BLaER1 (cell line): ENCODE results near the gene ACTL9.

Experiments
- H3K27ac ChIP-seq: shearing (Covaris generic); formaldehyde crosslinking; 2 replicates; pipeline ENCODE4 v1.8.1; 2022
- H3K27me3 ChIP-seq: shearing (Covaris generic); formaldehyde crosslinking; 2 replicates; pipeline ENCODE4 v1.8.1; 2022
- H3K36me3 ChIP-seq: shearing (Covaris generic); formaldehyde crosslinking; 2 replicates; pipeline ENCODE4 v1.8.1; 2022
- H3K4me1 ChIP-seq: shearing (Covaris generic); formaldehyde crosslinking; 2 replicates; pipeline ENCODE4 v1.8.1; 2022
- H3K4me2 ChIP-seq: shearing (Covaris generic); formaldehyde crosslinking; 2 replicates; pipeline ENCODE4 v1.8.1; 2022
- H3K4me3 ChIP-seq: shearing (Covaris generic); formaldehyde crosslinking; 2 replicates; pipeline ENCODE4 v1.8.1; 2022
- H3K9ac ChIP-seq: shearing (Covaris generic); formaldehyde crosslinking; 2 replicates; pipeline ENCODE4 v1.8.1; 2022
- H3K9me3 ChIP-seq: shearing (Covaris generic); formaldehyde crosslinking; 2 replicates; pipeline ENCODE4 v1.8.1; 2022
- H4K20me1 ChIP-seq: shearing (Covaris generic); formaldehyde crosslinking; 2 replicates; pipeline ENCODE4 v1.8.1; 2022
- Cebpa-rat ChIP-seq: shearing (Covaris generic); IDR thresholded peaks from 2 replicates; pipeline ENCODE4 v1.8.1; 2022

ACTL9 gene

DNA sequence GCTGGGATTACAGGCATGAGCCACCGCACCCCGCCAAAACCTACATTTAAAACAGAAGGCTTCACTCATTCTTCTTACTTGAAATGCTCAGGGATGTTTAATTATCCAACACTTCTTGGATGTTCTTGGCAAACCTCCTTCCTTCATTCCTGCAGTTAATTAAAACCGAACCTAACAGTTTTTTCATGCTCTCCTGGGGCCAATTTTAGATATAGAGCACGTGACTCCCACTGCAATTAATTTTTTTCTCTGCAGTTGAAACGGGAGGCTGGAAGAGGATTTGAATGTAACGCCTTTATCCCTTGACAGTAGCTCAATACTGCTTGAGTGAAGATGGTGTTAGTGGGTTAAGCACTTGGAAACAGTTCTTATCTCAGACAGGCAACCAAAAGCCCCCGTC is 4.6 kb upstream of the ACTL9 start:
- Histone ChIP-seq H3K27me3 (no peaks in the 10 kb centered on the region), H3K9me3 (no peaks in the 10 kb centered on the region)

DNA sequence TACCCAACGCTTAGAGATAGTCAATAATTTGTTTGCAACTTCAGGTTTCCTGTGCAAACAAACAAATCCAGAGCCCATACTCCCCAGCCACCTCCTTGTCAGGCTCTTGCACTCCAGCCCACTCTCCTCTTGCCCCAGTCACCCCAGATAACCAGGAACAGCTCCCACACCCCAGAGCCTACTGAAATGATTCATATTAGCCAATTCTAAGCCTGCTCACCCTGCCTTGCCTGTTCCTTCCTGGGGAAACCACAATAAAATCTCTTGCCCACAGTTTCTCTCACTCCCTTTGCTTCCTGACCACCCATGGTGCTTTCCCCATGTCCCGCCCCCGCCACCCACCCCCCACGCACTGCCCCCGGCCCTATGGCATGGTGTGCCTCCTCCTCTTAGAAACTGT is 3.8 kb upstream of the ACTL9 start:
- H3K4me1 ChIP-seq, result peaks cover 48% of the 10 kb centered on the region
- peak overlapping the region; percentile 33; the same call in 1 of the 2 replicates for H3K4me3 ChIP-seq
- TF ChIP-seq Cebpa-rat, result no peak
- no peaks in the 10 kb centered on the region for H3K9me3 ChIP-seq
- no peaks in the 10 kb centered on the region for H4K20me1 ChIP-seq
- H3K27me3 ChIP-seq, result no peaks in the 10 kb centered on the region
- H3K36me3 ChIP-seq, result no peaks in the 10 kb centered on the region
- peak overlapping the region; percentile 27; the same call in 1 of the 2 replicates for H3K27ac ChIP-seq
- H3K4me2 ChIP-seq, result peak overlapping the region; percentile 92
- peak overlapping the region; percentile 43; the same call in 1 of the 2 replicates for H3K9ac ChIP-seq

More for the DNA sequence above, 4.6 kb upstream of the ACTL9 start:
- TF ChIP-seq Cebpa-rat, result no peak
- H4K20me1 ChIP-seq, result no peaks in the 10 kb centered on the region
- H3K36me3 ChIP-seq, result no peaks in the 10 kb centered on the region
- H3K4me2 ChIP-seq, result peak overlapping the region; percentile 50
- no peak overlapping the region for H3K27ac ChIP-seq
- H3K9ac ChIP-seq, result no peak overlapping the region
- peaks cover 48% of the 10 kb centered on the region for H3K4me1 ChIP-seq
- no peak overlapping the region for H3K4me3 ChIP-seq

DNA sequence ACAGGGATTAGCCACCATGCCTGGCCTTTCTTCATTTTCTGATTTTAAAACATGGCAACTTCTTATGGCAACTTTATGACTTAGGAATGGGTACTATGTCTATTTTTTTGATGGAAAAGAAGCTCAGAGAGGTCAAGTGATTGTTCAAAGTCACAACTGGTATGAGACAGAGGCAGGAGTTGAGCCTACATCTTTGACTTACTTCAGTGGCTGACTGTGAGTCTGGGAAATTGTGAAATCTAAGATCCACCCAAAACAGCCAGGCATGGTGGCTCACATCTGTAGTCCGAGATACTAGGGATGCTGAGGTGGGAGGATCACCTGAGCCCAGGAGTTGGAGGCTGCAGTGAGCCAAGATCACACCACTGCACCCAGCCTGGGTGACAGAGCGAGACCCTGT is 2.4 kb upstream of the ACTL9 start:
- Histone ChIP-seq H3K4me1 (peaks cover 47% of the 10 kb centered on the region), H3K4me2 (peak overlapping the region; percentile 92), H3K27ac (no peak overlapping the region), H3K27me3 (no peaks in the 10 kb centered on the region), H3K9me3 (no peaks in the 10 kb centered on the region), H4K20me1 (no peaks in the 10 kb centered on the region), H3K4me3 (no peak overlapping the region), H3K36me3 (no peaks in the 10 kb centered on the region), H3K9ac (no peak overlapping the region)
- TF ChIP-seq Cebpa-rat, result no peak

DNA sequence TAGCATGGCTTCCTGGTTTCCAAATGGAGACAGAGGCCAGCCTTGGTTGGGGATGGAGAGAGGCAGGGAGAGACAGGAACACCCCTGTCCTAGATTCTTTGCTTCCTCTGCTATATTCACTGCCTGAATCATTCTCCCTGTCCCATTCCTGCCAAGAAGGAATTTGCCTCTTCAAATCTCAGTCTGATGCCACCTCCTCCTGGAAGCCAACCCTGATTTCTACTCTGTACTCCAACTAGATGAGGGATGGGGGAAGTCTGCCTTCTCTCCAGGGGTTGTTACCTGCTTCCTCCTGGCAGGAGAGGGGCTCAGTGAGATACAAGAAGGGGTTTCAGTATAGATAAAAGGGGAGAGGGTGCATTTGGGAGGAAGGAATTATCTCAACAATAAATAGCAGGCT is 1.3 kb upstream of the ACTL9 start:
- no peak overlapping the region for H3K9ac ChIP-seq
- H3K36me3 ChIP-seq, result no peaks in the 10 kb centered on the region
- H3K27me3 ChIP-seq, result no peaks in the 10 kb centered on the region
- no peaks in the 10 kb centered on the region for H4K20me1 ChIP-seq
- no peak overlapping the region for H3K27ac ChIP-seq
- H3K4me2 ChIP-seq, result no peak overlapping the region
- H3K9me3 ChIP-seq, result no peaks in the 10 kb centered on the region
- no peak overlapping the region for H3K4me3 ChIP-seq
- TF ChIP-seq Cebpa-rat, result no peak
- H3K4me1 ChIP-seq, result peaks cover 37% of the 10 kb centered on the region

DNA sequence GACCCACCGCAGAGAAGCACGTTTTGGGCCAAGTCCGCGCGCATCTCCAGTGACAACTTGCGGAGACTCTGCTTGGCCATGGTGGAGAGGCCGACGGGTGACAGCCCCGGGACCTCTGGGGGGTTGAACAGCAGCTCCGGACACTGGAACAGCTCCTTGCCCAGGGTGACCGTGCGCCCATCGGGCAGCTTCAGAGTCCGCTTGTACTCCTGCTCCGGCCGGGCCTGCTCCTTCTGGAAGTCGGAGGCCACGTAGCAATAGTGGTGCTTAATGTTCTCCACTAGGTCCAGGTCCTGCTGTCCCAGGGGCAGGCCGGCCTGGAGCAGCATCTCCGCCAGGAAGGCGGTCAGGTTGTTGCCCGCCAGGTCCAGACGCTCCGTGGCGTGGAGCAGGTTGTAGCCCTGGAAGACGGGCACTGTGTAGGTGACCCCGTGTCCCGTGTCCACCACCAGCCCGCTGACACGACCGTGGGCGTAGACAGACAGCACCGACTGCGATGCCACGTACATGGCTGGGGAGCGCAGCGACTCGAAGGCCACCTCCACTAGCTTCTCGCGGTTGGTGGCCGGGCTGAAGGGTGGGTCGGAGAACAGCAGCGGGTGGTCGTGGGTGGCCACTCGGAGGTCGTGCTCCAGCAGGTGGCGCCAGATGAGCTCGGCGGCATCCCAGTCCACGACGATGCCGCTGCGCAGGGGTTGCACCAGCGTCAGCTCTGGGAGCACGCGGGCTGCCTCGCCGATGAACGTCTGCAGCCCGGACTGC is 743 bp downstream of the ACTL9 start:
- H3K4me1 ChIP-seq, result peaks cover 36% of the 10 kb centered on the region
- H3K27ac ChIP-seq, result no peak overlapping the region
- TF ChIP-seq Cebpa-rat, result no peak
- no peak overlapping the region for H3K4me3 ChIP-seq
- no peak overlapping the region for H3K4me2 ChIP-seq
- no peaks in the 10 kb centered on the region for H3K9me3 ChIP-seq
- no peaks in the 10 kb centered on the region for H4K20me1 ChIP-seq
- no peaks in the 10 kb centered on the region for H3K36me3 ChIP-seq
- no peak overlapping the region for H3K9ac ChIP-seq
- no peaks in the 10 kb centered on the region for H3K27me3 ChIP-seq

DNA sequence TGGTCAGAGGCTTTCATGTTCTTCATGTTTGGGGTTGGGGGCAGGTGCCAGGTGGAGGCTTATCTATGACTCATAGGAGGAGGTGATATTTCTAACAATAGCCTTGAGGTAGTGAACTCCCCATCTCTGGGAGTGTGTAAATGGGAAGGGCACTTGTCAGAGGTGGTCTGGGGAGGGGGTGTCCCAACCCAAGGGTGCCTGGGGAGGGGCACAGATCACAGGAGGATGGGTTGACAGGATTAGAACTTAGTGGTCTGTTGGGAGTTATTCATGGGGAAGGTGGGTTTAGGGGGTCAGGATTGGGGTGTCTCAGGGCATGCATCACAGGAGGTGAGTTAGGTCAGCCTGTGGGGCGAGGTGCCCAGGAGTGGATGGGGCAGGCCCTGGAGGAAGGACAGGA is 1.6 kb downstream of the ACTL9 start:
- H3K36me3 ChIP-seq, result no peaks in the 10 kb centered on the region
- no peak overlapping the region for H3K9ac ChIP-seq
- no peaks in the 10 kb centered on the region for H3K9me3 ChIP-seq
- H3K27ac ChIP-seq, result no peak overlapping the region
- no peaks in the 10 kb centered on the region for H4K20me1 ChIP-seq
- H3K4me3 ChIP-seq, result no peak overlapping the region
- peaks cover 36% of the 10 kb centered on the region for H3K4me1 ChIP-seq
- H3K4me2 ChIP-seq, result no peak overlapping the region
- H3K27me3 ChIP-seq, result no peaks in the 10 kb centered on the region
- no peak for TF ChIP-seq Cebpa-rat

DNA sequence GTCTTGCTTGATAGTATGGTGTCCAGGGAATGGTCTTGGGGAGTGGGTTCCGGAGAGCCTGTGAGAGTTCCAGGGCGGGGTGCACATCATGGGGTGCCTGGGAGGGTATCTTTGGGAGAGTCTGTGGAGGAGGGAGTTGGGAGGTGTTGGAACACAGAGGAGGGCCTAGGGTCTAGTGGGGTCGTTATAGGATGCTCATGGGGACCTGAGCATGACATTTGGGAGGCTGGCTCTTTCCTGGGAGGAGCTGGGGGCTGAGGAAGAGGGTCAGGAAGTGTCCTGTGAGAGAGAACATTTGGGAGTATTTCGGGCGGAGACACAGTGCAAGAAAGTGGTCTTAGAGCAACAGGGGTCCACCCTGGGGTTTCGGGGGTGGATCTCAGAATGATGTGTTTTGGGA is 2.7 kb downstream of the ACTL9 start:
- H3K4me2 ChIP-seq, result no peak overlapping the region
- H3K9me3 ChIP-seq, result no peaks in the 10 kb centered on the region
- H3K36me3 ChIP-seq, result no peaks in the 10 kb centered on the region
- no peaks in the 10 kb centered on the region for H3K27me3 ChIP-seq
- H3K9ac ChIP-seq, result no peak overlapping the region
- H3K27ac ChIP-seq, result no peak overlapping the region
- TF ChIP-seq Cebpa-rat, result no peak
- no peak overlapping the region for H3K4me3 ChIP-seq
- peaks cover 27% of the 10 kb centered on the region for H3K4me1 ChIP-seq
- no peaks in the 10 kb centered on the region for H4K20me1 ChIP-seq

DNA sequence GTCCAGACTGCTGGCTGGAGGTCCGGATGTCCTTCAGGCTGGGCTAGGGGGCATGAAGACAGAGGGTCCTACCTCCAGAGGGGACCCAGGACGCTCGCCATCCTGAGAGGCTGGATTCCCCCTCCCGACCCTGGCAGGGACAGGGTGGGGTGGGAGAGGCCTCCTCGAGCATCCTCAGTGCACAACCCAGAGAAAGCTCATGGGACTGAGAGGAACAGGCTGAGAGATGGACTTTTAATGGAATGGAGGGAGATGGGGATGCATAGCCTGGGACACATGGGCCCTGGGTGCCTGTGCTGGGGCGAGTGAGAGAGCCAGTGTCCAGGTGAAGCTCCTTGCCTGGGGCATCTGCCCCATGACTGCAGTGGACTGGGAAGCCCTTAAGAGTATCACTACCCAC is 3.1 kb downstream of the ACTL9 start:
- Histone ChIP-seq H3K9ac (no peak overlapping the region), H3K9me3 (no peaks in the 10 kb centered on the region), H3K27me3 (no peaks in the 10 kb centered on the region), H4K20me1 (no peaks in the 10 kb centered on the region), H3K27ac (no peak overlapping the region), H3K4me3 (no peak overlapping the region), H3K4me2 (no peak overlapping the region), H3K36me3 (no peaks in the 10 kb centered on the region), H3K4me1 (peaks cover 25% of the 10 kb centered on the region)
- no peak for TF ChIP-seq Cebpa-rat

DNA sequence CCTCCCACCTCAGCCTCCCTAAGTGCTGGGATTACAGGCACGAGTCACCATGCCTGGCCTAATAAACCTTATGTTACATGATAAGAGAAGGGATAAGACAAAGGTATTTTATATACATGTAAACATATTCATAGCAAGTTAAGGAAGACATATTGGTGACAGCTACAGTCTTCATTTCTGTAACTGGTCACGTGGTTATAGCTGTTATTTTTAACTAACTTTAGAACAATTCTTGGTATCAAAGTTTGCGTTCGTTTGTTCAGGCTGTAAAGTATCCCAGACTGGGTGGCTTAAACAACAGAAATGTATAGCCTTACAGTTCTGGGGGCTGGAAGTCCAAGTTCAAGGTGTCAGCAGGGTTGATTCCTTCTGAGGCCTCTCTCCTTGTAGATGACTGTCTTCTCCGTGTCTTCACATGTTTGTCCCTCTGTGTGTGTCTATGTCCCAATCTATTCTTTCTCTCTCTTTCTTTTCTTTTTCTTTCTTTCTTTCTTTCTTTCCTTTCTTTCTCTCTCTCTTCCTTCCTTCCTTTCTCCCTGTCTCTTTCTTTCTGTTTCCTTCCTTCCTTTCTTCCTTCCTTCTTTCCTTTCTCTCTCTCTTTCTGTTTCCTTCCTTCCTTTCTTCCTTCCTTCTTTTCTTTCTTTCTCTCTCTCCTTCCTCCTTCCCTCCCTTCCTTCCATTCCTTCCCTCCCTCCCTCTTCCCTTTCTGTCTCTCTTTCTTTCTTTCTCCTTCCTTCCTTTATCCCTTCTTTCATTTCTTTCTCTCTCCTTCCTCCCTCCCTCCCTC is 7.6 kb downstream of the ACTL9 start:
- no peaks in the 10 kb centered on the region for H3K27me3 ChIP-seq
- H3K36me3 ChIP-seq, result no peaks in the 10 kb centered on the region
- no peaks in the 10 kb centered on the region for H4K20me1 ChIP-seq
- no peak for TF ChIP-seq Cebpa-rat
- no peaks in the 10 kb centered on the region for H3K9me3 ChIP-seq
- no peak overlapping the region for H3K4me3 ChIP-seq
- H3K9ac ChIP-seq, result no peak overlapping the region
- H3K27ac ChIP-seq, result no peak overlapping the region
- H3K4me2 ChIP-seq, result no peak overlapping the region
- peaks cover 25% of the 10 kb centered on the region for H3K4me1 ChIP-seq

DNA sequence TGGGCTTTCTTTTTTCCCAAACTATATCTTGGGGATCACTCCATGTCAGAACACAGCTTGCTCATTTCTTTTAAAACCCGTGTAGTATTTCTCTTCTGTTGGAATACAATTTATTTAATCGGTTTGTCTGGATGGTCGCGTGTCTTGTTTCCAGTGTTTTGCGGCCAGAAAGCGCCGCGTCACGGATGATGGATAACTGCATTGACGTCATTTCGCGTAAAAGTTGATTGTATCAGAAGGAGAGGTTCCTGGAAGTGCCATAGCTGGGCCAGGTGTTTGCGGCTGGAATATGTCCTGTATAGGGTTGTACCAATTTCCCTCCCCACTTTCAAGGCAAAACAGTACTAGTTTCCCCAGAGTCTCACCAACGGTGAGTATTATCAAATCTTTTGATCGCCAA is 9.7 kb downstream of the ACTL9 start:
- H3K4me1 ChIP-seq, result peaks cover 21% of the 10 kb centered on the region
- H3K27ac ChIP-seq, result no peak overlapping the region
- no peaks in the 10 kb centered on the region for H4K20me1 ChIP-seq
- H3K27me3 ChIP-seq, result no peaks in the 10 kb centered on the region
- TF ChIP-seq Cebpa-rat, result no peak
- no peak overlapping the region for H3K4me2 ChIP-seq
- no peak overlapping the region for H3K9ac ChIP-seq
- no peaks in the 10 kb centered on the region for H3K36me3 ChIP-seq
- H3K9me3 ChIP-seq, result no peaks in the 10 kb centered on the region
- H3K4me3 ChIP-seq, result no peak overlapping the region
